NCI-H526 (cell line): ENCODE measurements around the gene MAP7D2.

Source experiments
- DNase-seq, 2 experiments: peaks; one replicate each; lab custom pipeline; 2025; lab: John Stamatoyannopoulos, UW

The MAP7D2 gene

DNA sequence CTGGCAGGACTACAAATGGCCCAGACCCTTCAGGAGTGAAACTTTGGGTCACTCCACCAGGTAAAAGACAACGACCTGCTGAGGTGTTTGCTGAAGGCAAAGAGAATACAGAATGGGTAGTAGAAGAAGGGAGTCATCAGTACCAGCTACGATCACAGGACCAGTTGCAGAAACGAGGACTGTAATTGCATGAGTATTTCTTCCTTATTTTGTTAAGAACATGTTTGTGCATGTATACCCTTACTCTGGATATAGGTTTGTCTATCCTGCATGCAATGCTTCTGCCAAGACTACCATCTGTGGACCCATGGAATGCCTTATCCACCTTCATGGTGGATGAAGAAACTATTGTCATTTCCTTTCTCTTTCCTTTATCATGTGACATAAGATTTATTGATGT lies 77.7 kb downstream of the MAP7D2 start:
- DNase-seq, result no peak

DNA sequence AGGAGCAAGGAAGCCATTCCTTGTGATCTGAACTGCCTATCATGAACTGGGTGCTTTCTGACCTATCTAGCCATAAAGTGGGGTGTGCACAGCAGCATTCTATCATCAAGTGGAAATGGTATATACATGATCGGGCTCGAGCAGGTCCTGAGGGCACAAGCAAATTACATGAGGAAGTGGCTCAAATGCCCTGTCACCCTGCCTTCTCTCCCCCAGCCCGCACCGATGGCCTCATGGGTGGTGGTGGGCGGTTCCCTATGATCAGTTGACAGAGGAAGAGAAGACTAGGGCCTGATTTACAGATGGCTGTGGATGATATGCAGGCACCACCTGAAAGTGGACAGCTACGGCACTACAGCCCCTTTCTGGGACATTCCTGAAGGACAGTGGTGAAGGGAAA lies 79.5 kb downstream of the MAP7D2 start:
- no peak for DNase-seq

DNA sequence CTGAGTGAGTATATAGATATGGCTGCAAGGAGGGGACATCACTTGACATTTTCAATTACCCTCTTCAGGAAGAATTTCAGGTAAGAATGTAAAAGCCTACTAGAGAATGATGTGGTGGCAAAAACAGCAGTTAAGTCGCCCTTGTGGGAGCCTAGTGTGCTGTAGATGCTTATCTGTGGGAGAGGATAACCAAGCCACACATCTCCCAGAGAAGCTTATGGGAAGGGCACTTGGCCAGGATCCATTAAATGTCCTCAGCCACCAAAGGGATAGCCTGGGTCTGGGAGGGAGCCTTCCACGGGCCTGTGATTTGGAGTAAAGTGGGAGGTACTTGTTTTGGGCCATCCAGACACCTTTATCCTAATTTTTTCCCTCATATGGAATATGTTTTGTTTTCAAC lies 84.5 kb downstream of the MAP7D2 start:
- no peak for DNase-seq

DNA sequence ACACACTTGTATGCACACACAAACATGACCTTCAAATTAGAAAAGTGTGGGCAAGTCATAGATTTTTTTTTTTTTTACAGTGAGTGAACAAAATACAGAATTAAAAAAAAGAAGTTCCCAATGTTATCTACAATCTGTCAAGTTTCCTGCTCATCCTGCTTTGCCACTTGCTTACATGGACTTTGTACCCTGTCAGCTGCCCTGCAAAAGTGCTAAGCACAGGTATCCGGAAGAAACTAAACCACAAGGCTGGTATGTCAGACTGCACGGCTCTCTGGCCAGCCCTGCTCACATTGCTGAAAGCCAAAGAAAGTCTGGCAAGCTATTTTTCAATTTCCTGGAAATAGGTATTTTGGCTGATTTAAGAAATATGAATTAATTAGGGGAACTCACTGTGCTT lies 87.0 kb downstream of the MAP7D2 start:
- peak; percentile 50 to 71 for DNase-seq

DNA sequence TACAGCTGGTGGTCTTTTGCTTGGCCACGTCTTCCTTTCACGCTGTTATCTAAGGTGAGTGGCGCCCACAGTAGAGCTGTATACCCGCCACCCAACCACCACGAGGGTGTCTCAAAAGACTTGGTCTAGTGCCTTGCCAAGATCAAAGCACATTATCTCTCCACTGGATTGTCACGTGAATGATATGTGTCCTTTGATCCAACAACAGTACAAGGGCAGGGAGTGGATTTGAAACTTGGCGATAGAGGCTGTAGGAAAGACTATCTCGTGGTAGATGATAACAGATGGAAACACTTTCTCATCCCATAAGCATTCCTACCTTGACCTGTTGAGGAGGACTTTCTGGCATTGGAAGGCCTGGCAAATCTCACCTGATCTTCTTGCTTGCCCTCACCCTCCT lies 88.1 kb downstream of the MAP7D2 start:
- DNase-seq, result no peak

DNA sequence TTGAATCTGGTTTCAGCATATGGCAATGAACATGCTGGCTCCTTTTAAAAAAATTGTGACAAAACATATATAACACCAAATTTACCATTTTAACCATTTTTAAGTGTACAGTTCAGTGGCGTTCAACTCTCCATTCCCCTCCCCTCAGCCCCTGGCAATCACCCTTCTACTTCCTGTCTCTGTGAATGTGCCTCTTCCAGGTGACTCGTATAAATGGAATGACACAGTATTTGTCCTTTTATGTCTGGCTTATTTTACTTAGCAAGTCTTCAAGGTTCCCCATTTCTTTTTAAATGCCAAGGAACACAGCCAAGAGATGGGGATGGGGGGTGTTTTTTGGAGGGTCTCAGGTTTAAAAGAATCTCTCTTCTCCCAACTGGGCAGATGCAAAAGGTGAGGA lies 90.4 kb downstream of the MAP7D2 start:
- no peak for DNase-seq

DNA sequence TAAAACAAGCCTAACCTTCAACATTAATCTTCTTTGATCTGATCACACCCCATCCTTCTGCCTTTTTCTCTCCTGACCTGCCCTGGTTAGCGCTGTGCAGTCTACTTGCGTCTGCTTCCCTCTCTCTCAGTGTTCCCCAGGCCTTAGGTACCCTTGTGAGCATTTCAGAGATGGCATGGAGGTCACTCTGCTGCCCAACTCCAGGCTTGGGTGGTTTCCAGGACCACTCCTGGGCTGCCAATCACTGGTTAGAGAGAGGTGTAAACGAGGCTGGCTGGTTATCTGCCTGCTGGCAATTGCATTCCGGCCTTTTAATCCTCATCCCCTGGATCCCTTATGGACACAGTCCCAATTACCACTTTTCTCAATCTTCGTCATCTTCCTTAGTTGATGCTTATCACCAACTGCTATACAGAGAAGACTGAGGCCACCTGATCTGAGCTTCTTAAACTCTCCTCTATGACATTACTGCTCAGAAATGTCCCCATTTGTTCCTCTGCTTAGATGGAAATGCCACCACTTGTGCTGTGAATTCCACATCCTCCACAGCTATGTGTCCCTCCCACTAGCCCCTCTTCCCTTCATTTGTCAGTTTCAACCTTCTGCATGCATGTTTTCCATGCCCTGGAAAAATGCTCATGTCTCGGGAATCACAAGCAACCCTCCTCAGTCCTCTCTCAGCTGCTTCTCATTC lies 96.9 kb downstream of the MAP7D2 start:
- no peak for DNase-seq

DNA sequence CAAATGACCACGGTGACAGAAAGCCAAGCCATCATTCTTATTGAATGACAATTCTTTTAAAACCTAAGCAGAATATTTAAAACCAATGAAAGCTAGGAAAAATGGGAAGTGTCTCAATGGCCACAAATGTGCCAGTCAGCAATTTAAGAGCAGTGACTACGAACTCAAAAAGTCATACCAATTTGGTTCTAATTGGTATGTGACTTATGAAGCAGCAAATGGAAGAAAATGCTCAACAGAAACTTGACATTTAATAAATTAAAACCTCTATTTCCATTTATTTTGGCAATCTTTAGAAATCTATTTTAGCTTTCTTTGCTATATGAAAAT lies 100.1 kb downstream of the MAP7D2 start:
- DNase-seq, result no peak

DNA sequence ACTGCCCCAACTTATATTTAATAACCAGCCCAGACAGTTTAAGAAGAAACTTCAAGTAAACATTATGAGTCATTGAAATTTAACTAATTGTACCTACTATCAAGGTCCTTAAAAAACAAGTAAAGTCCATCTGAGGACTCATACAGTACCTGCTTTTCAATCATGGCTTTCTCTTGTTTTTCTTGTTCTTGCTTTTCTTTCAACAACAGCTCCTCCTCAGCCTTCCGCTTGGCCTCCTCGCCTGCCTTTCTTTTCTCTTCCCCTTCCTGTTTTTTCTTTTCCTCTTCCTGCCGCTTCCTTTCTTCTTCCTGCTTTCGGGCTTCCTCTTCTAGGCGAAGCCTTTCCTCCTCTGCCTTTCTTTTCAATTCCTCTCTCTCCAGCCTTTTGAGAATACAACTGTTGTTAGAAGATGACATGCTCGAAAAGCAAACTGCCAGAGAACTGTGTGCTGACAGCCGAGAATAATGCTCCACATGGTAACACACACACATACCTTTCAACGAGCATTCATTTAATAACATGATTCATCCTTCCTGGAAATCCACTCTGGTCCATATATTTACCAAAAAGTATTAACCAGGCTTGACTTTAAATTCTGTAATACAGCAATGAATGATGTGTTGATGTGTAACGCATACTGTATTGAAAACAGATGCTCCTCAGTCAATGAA lies 100.6 kb downstream of the MAP7D2 start:
- no peak for DNase-seq

DNA sequence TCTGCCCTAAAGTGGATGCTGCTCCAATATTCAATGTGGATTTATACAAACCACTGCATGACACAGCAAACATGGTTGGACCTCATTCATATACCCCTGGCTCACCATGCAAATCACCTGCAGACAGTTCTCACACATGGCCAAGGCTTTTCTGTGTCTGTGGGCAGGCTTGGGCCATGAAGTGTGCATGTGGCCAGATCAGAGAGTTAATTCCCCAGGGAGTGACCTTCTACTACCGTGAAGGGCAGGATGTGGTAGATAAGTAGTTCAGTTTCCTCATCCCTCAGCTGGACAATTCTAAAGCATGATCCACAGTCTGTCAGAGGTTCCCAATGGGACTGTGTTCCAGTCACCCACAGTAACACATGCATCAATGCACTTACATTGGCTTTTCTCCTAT lies 101.3 kb downstream of the MAP7D2 start:
- DNase-seq, result peak; percentile 23 to 61

DNA sequence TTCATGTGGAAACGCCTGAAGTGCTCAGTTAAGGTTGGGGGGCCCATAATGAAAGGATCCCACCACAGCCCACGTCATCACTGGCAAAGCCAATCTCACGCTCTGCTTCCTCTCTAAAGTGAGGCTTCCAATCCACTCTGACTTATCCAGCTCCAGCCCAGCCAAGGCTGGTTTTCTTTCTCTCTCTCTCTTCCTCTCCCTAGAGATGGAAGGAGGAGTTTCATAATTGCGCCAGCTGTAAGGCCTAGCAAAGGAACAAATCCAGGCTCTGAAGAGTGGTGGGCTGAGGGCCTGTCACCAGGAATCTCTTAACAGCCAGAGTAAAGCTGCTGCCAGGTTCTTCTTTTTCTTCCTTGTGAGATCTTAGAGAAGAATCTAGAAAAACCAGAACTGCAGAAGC lies 105.1 kb downstream of the MAP7D2 start:
- no peak for DNase-seq

DNA sequence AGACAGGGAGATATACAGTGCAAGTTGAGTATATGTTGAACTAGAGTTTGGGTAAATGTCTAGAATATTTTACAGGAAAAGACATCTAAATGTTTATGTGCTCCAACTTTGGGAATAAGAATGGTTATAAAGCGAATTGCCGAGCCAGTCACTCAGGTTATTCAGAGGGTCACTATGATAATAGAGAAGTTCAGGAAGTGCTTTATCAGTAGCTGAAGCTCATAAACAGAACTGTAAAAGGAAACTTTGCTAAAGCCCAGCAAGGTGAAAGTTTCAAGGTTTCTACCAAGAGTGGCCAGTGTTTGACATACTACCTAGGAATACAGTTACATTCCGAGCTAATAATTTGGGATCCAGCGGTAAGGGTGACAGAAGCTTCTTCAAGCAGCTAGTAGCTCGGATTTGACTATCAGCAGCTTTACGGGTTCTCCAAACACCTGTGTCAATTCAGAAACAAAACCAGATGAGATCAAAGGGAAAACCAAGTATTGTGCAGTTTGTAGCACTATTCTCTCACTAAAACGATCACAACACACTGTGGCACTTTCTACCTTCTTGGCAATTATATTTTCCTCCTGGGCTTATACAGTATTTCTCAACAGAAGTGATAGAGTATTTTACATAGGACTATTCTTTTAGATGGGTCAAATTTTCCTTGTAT lies 108.6 kb downstream of the MAP7D2 start:
- DNase-seq, result no peak

DNA sequence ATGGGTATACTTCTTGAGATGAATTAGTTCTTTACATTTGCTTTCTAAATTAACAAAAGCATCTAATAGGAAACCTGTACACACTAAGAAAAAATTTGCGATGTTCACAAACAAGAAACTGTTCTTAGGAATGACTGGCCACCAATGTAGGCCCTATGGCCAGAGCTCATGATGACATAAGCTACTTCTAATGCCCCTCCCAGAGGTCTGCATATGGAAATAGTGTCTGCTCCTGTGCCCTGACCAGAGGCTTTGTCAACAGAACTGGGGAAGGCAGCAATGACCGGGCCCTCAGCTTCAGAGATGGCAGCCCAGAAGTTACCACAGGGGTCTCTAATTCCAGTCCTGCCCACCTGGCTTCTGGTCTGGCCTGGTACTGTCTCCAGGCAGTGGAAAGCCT lies 110.8 kb downstream of the MAP7D2 start:
- DNase-seq, result no peak

DNA sequence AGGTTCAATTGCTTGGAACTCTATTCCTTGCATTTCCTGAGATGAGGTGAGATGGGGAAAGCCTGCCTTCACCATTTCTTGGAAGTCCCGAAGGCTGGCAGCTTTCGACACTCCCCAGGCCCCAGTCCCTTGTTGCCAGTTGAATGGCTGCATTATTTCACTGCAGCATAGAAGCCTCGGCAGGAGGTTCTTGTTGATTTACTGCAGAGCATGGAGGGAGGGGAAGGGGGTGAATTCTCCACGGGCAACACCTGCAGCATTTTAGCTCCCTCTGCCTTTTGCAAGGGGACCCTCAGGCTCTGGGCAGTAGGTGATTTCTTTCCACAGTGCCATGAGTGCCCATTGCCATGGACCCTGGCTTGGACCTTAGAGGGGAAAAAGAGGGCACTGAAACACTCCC lies 115.1 kb downstream of the MAP7D2 start:
- DNase-seq, result peak in 1 of 2 experiments; percentile 11

DNA sequence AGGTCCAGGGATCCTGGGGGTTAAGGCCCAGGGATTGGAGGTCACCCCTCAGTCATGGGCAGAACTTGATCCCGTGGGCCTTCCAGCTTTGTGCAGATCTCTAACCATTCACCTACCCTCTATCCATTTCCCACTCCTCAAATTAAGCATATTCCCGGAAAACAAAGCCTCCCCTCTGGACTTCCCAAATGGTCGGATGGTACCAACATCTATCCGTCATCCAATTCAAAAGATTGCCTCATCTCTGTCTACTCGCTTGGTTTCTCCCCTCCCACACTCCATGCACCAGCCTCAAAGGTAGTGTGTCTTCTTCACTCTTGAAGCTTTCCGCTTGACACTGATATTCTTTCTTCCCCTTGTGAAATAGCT lies 125.4 kb downstream of the MAP7D2 start:
- no peak for DNase-seq

DNA sequence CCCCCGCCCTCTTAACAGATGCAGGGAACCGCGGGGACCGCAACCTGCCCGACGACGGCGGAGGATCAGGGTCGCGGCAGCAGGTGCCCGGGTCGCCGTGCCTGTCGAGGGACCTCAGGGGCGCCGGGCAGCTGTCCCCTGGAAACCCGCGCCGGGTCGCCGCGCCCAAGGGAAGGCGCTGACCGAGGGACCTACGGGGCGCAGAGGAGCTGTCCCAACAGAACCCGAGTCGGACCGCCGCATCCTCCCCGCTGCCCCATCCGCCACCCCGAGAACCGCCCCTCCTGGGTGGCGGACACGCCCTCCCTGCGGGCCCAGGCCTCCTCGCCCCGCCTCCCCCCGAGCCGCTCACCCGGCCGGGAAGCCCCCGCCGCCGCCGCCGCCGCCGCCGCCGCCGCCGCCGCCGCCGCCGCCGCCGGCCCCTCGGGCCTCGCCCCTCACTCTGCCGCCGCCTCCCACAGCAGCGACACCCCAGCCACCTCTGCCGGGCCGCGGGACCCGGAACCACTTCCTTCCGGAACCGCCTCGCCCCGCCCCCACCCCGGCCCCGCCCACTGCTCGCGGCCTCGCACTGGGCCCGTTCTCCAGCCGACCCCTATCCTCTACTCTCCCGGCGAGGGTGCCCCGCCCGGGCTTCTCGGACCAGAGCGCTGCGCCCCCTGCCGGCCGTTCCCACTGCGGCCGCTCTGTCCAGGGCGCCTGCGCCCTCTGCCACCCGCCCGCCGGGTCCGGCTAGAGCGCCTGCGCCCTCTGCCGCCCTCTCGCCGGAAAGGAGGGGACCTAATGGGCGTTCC lies 126.0 kb downstream of the MAP7D2 start, which contains the start of gene BCLAF3:
BCLAF3 (minus strand) TSS at position 506 of the 794 bp plus-strand sequence. CDS start 20,797 bp downstream, outside the sequence.
- peak; percentile 82 to 97 for DNase-seq

DNA sequence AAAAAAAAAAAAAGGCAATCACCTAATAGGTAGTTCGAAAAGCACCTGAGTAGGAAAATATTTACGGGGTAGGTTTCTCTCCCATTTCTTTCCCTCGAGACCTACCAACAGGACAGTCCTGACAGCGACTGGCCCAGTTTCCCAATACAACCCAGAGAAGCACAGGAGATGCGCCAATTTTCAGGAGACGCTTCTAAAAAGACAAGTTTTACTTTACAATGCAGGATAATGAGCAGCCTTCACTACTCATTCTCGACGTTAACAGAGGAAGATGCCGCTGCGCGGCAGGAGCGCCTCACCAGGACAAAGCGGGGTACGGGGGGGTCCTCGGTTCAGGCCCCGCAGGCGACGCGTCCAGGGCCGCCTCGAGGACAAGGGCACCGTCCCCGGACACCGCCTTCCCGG lies 126.6 kb downstream of the MAP7D2 start:
- peak in 1 of 2 experiments; percentile 38 for DNase-seq

DNA sequence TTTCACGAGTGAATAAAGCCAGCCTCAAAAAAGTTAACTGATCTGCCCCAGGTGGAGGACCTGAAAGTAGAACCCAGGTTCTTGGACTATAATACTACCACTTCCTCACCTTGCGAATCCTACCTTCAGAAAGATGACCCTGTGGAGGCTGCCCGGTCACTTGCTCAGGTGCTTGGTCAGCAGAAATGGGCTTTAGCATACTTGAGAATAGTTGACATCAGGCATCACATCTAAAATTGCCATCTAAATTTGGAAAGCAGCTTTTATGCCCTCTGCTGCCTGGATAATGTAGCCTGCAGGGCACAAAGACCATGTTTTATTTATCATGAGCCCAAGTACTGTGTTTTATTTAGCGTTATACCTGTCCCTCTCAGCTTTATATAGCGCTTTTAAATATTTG lies 128.9 kb downstream of the MAP7D2 start:
- no peak for DNase-seq

DNA sequence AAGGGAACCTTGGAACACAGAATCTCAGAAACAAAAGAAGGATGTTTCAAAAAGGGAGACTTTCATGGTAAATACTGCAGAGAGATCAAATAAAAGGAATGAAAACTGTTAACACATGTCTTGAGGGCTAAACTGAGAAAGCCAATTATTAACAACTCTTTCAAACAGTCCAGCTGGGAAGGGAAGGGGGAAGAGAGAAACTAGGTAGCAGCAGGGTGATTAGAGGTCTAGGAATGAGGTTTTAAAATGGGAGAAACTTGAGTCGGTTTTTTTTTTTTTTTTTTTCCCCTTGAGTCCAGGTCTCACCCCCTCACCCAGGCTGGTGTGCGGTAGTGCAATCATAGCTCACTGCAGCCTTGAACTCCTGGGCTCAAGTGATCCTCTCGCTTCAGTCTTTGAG lies 130.2 kb downstream of the MAP7D2 start:
- DNase-seq, result no peak

DNA sequence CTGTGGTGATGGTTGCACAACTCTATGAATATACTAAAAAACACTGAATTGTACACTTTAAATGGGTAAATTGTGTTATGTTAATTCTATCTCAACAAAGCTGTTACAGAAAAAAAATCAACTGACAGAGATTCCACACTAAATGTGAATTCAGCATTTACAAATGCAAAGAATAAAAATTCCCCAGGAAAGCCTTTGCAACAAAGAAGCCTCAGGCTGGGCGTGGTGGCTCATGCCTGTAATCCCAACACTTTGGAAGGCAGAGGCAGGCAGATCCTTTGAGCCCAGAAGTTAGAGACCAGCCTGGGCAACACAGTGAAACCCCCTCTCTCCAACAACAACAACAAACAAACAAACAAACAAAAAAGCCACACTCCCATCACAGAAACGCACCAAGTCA lies 134.8 kb downstream of the MAP7D2 start:
- DNase-seq, result no peak

DNA sequence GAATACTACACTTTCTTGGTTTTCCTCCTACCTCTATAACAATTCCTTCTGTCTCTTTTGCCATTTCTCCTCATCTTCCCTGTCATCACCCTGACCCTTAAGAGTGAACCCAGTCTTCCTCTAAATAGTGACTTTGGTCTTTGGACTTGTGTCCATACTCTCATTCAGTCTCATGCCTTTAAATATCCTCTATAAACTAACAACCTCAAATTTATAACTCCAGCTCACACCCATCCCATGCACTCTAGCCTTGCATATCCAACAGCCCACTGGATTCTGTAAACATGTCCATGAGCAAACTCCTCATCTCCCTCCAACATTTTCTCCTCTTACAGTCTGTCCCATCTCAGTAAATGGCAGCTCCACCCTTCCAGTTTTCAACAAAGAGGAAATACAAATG lies 140.9 kb downstream of the MAP7D2 start:
- DNase-seq, result no peak

DNA sequence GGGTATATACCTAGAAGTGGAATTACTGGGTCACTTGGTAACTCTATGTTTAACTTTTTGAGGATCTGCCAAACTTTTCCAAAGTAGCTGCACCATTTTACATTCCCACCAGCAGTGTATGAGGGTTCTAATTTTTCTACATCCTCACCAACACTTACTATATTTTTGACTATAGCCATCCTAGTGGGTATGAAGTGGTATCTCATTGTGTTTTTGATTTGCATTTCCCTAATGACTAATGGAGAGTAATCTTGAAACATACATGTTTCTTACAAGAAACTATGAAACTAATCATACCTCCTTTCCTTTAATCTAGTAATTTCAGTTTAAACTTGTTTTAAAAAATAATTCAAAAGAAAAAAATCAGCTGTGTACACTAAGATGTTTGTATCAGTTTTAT lies 143.7 kb downstream of the MAP7D2 start:
- DNase-seq, result no peak

DNA sequence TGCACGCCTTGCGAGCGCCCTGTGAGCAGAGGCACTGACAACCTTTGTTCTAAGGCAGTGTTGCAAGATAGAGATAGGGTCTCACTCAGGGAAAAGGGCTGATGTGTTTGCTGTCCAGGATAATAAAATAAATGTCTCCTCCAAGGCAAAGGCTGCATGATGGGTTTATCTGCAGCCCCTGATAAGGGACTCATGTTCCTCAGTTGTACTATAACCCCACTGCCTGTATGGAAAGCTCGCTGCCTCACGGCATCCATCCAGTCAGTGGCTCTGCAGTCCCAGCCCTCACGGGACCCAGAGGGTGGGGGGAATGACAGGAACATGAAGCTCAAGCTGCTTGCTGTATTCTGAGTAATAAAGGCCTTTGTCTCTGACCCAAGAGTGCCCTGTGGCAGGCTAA lies 148.4 kb downstream of the MAP7D2 start:
- DNase-seq, result no peak
